Activated T-cell treated with anti-CD3 and anti-CD28 coated beads, Interleukin-2, amount 50 U/mL, for 72 hours (primary cell): ENCODE data around the gene RNF41. TPM values are rescaled to one million over a fixed set of nuclear protein-coding genes. Genes with fewer than 3 reads are reported as not detected.
A peak's percentile ranks its signal among the peaks of the same experiment; 100 is the strongest.

Experiments used
- ATAC-seq, 2 donors: fragments of 150-1000 bp; cut with Tn5 transposase; replicated peaks in 1 of 2; 2 replicates each; pipeline ENCODE4 v1.10.0; 2021; ENCODE audit warnings: moderate library complexity in 2 of 2, mild to moderate bottlenecking in 1 of 2
- DNase-seq, 2 donors: peaks; one replicate each; pipeline ENCODE4 v3.0.0; 2021 to 2022; ENCODE audit warnings: mixed read lengths in 1 of 2
- H3K27ac Mint-ChIP-seq: one replicate; pipeline ENCODE4 v1.8.0; 2022; ENCODE audit warnings: mild to moderate bottlenecking, moderate library complexity, mixed read lengths
- H3K27me3 Mint-ChIP-seq: one replicate; pipeline ENCODE4 v1.8.0; 2022; ENCODE audit warnings: low read depth, mixed read lengths
- H3K36me3 Mint-ChIP-seq, 2 donors: one replicate each; pipeline ENCODE4 v1.8.0; 2022; ENCODE audit warnings: mixed read lengths in 2 of 2, mild to moderate bottlenecking in 1 of 2; ENCODE audit not compliant: insufficient read depth in 2 of 2
- H3K4me1 Mint-ChIP-seq: one replicate; pipeline ENCODE4 v1.8.0; 2022; ENCODE audit warnings: low read depth, mixed read lengths
- H3K4me3 Mint-ChIP-seq, 2 donors: one replicate each; pipeline ENCODE4 v1.8.0; 2022; ENCODE audit warnings: mild to moderate bottlenecking in 2 of 2, mixed read lengths in 2 of 2, moderate library complexity in 2 of 2
- H3K9me3 Mint-ChIP-seq, 2 donors: one replicate each; pipeline ENCODE4 v1.8.0; 2022; ENCODE audit warnings: mixed read lengths in 2 of 2
- total RNA-seq, 2 donors: library from RNA; stranded (reverse); gene quantifications; one replicate each; pipeline ENCODE4 v1.2.3, GENCODE V29; 2022

The RNF41 gene
- total RNA-seq, 2 donors from 2014 or later = 35.4 to 40.2 TPM

- H3K4me3 Mint-ChIP-seq = no peak overlapping the region
- H3K9me3 Mint-ChIP-seq = no peaks in the 10 kb centered on the region
- H3K27me3 Mint-ChIP-seq = no peaks in the 10 kb centered on the region
- ATAC-seq (no peak), DNase-seq (no peak)
- H3K36me3 Mint-ChIP-seq = peaks cover 23 to 43% of the 10 kb centered on the region in 2 donors
- H3K27ac Mint-ChIP-seq = no peak overlapping the region
- peaks cover 21% of the 10 kb centered on the region for H3K4me1 Mint-ChIP-seq
Measured at GRCh38 chr12:56165369-56165768, 56.4 kb downstream of the RNF41 start.

- ATAC-seq (no peak), DNase-seq (no peak)
- Mint-ChIP-seq H3K4me1 (peaks cover 31% of the 10 kb centered on the region), H3K4me3 (no peak overlapping the region), H3K27me3 (no peaks in the 10 kb centered on the region), H3K9me3 (no peaks in the 10 kb centered on the region), H3K27ac (no peak overlapping the region), H3K36me3 (peaks cover 26 to 42% of the 10 kb centered on the region in 2 donors)
Measured at GRCh38 chr12:56164345-56164729, 57.4 kb downstream of the RNF41 start.

GRCh38 chr12:56163533-56164344, 58.0 kb downstream of the RNF41 start:
- Mint-ChIP-seq H3K27me3 (no peaks in the 10 kb centered on the region), H3K27ac (peak overlapping the region; percentile 81), H3K4me3 (no peak overlapping the region), H3K9me3 (no peaks in the 10 kb centered on the region), H3K4me1 (peaks cover 34% of the 10 kb centered on the region), H3K36me3 (peaks cover 30 to 43% of the 10 kb centered on the region in 2 donors)
- no peak for DNase-seq
- no peak for ATAC-seq

- no peaks in the 10 kb centered on the region for H3K9me3 Mint-ChIP-seq
- no peak for DNase-seq
Measured at GRCh38 chr12:56162468-56163290, 59.0 kb downstream of the RNF41 start.

GRCh38 chr12:56161690-56162351, 59.9 kb downstream of the RNF41 start:
- Mint-ChIP-seq H3K9me3 (no peaks in the 10 kb centered on the region), H3K4me1 (peaks cover 43% of the 10 kb centered on the region), H3K36me3 (peaks cover 27 to 40% of the 10 kb centered on the region in 2 donors), H3K4me3 (peak overlapping the region; percentile 96 to 100), H3K27me3 (no peaks in the 10 kb centered on the region), H3K27ac (peak overlapping the region; percentile 97)
- DNase-seq (no peak), ATAC-seq (no peak)

More at GRCh38 chr12:56162468-56163290, 59.0 kb downstream of the RNF41 start:
- H3K36me3 Mint-ChIP-seq = peaks cover 31 to 43% of the 10 kb centered on the region in 2 donors
- no peak for ATAC-seq
- H3K4me1 Mint-ChIP-seq = peaks cover 34% of the 10 kb centered on the region
- no peaks in the 10 kb centered on the region for H3K27me3 Mint-ChIP-seq
- no peak overlapping the region for H3K4me3 Mint-ChIP-seq
- H3K27ac Mint-ChIP-seq = peak overlapping the region; percentile 68

GRCh38 chr12:56160894-56161689, 60.6 kb downstream of the RNF41 start:
- Mint-ChIP-seq H3K9me3 (no peaks in the 10 kb centered on the region), H3K4me3 (peak overlapping the region; percentile 96 to 100), H3K27me3 (no peaks in the 10 kb centered on the region)

DNA sequence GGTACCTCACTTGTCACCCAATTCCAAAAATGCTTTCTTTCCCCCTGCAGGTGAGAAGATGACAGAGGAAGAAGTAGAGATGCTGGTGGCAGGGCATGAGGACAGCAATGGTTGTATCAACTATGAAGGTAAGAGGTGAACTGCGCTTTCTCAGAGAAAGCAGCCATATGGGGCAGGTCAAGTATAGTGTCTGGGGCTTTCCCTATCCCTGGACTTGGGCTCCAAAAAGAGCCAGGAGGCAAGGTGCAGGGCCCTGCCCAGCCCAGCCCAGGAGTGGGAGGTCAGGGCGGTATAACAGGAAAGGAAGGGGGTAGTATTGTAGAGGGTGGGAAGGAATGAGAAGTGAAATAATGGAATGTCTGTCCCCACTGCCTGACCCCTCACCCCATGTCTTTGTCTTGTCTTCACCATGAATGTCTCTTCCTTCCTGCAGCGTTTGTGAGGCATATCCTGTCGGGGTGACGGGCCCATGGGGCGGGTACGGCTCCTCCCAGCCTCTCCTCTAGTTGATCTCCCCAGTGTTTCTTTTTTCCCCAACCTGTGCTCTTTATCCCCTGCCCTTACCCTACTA, 61.4 kb downstream of the RNF41 start:
- Mint-ChIP-seq H3K27me3 (no peaks in the 10 kb centered on the region), H3K4me1 (peaks cover 49% of the 10 kb centered on the region), H3K9me3 (no peaks in the 10 kb centered on the region), H3K4me3 (peak overlapping the region; percentile 96 to 100), H3K36me3 (peaks cover 33 to 43% of the 10 kb centered on the region in 2 donors), H3K27ac (peak overlapping the region; percentile 97)
- DNase-seq (peak; percentile 53 to 67), ATAC-seq (peak; percentile 28 to 45)

More at GRCh38 chr12:56160894-56161689, 60.6 kb downstream of the RNF41 start:
- H3K27ac Mint-ChIP-seq = peak overlapping the region; percentile 97
- DNase-seq = no peak
- peaks cover 27 to 40% of the 10 kb centered on the region in 2 donors for H3K36me3 Mint-ChIP-seq
- no peak for ATAC-seq
- peaks cover 43% of the 10 kb centered on the region for H3K4me1 Mint-ChIP-seq

DNA sequence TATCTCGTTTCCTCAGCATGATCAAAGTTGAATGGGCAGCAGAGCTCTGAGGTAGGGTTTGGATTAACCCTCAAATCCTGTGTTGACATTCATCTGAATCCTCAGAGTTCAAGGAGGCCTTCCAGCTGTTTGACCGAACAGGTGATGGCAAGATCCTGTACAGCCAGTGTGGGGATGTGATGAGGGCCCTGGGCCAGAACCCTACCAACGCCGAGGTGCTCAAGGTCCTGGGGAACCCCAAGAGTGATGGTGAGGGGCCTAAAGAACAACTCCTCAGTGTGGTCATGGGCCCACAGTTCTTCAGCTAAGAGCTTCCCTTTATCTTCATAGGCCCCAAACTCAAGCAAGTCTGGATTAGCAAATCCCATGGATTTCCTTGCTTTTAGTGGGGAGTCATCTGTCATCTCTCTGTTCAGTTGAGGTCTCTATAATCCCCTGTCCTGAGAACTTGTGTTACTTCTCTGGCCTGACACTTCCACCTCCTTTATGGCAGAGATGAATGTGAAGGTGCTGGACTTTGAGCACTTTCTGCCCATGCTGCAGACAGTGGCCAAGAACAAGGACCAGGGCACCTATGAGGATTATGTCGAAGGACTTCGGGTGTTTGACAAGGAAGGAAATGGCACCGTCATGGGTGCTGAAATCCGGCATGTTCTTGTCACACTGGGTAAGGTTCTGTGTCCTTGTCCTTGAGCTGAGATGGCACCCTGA, 62.1 kb downstream of the RNF41 start:
- Mint-ChIP-seq H3K9me3 (no peaks in the 10 kb centered on the region), H3K4me1 (peaks cover 55% of the 10 kb centered on the region), H3K4me3 (peak overlapping the region; percentile 96 to 100), H3K27me3 (no peaks in the 10 kb centered on the region), H3K36me3 (peaks cover 33 to 44% of the 10 kb centered on the region in 2 donors), H3K27ac (peak overlapping the region; percentile 97)
- no peak for DNase-seq
- ATAC-seq = no peak

GRCh38 chr12:56158926-56159461, 62.7 kb downstream of the RNF41 start:
- DNase-seq = no peak

DNA sequence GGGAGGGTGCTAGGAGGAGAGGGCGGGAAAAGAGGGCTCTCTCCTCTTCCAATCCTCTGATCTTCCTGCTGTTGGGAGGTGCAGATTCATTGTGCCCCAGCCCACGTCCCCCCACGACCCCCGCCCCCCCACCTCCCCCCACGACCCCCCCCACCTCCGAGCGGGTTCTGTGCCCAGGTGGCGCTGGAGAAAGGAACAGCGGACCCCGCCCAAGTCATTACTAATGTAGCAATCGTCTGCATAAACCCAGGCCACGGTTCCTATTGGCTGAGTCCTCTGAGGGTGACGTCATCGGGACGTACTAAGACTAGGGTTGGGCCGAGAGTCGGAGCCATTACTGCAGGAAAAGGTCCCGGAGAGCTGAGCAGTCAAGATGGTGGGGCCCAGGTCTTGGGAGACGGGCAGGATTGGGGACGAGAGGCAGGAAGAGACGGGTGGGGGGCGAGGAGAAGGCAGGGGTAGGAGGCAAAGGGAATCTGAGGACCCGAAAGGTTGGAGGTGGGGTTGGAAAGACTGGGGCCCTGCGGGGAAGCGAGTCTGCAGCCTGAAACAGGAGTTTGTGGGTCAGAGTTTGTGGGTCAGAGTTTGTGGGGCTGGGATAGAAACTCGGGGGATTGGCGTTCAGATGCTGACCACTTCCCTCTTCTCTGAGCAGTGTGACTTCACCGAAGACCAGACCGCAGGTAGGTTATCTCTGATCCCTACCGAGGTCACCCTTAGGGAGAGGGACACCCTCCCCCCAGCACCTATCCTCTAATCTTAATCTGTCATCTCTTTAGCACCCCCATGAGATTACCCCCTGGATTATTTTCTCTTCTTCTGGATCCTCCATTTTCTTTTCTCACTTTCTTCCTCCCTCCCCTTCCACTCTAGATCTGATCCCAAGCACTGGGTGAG, 63.4 kb downstream of the RNF41 start, which contains the start of gene MYL6:
Gene MYL6 (plus strand): TSS at position 331 of the 897 bp plus-strand sequence. CDS start 43 bp downstream, at position 374.
- ATAC-seq = peak; percentile 89 to 91
- DNase-seq = peak; percentile 92 to 95
- H3K36me3 Mint-ChIP-seq = peaks cover 30 to 40% of the 10 kb centered on the region in 2 donors
- H3K4me1 Mint-ChIP-seq = peaks cover 69% of the 10 kb centered on the region
- peak within 1 kb of the TSS; percentile 97 for H3K27ac Mint-ChIP-seq
- no peaks in the 10 kb centered on the region for H3K27me3 Mint-ChIP-seq
- H3K4me3 Mint-ChIP-seq = peak within 1 kb of the TSS; percentile 96 to 100
- H3K9me3 Mint-ChIP-seq = no peaks in the 10 kb centered on the region

More at GRCh38 chr12:56158926-56159461, 62.7 kb downstream of the RNF41 start:
- H3K9me3 Mint-ChIP-seq = no peaks in the 10 kb centered on the region
- H3K36me3 Mint-ChIP-seq = peaks cover 30 to 40% of the 10 kb centered on the region in 2 donors
- H3K4me3 Mint-ChIP-seq = peak overlapping the region; percentile 96 to 100
- ATAC-seq = peak in 1 of 2 donors; percentile 3
- H3K27me3 Mint-ChIP-seq = no peaks in the 10 kb centered on the region
- peaks cover 62% of the 10 kb centered on the region for H3K4me1 Mint-ChIP-seq
- H3K27ac Mint-ChIP-seq = peak overlapping the region; percentile 97
